Measurements from ENCODE around the gene GBP4. TPM values are rescaled to one million over a fixed set of nuclear protein-coding genes. Genes with fewer than 3 reads are reported as not detected.

Gene GBP4
- total RNA-seq, 1 donor from 2014 or later = not detected

GRCh38 chr1:89146721-89147120, 52.0 kb downstream of the GBP4 start:
- Mint-ChIP-seq H3K27ac (ENCODE audit: unreplicated experiment) (no peak overlapping the region), H3K9me3 (ENCODE audit: unreplicated experiment) (no peaks in the 10 kb centered on the region), H3K4me1 (ENCODE audit: unreplicated experiment) (no peaks in the 10 kb centered on the region), H3K36me3 (ENCODE audit: unreplicated experiment) (no peaks in the 10 kb centered on the region), H3K4me3 (ENCODE audit: unreplicated experiment) (no peak overlapping the region), H3K27me3 (ENCODE audit: unreplicated experiment) (peaks cover 34% of the 10 kb centered on the region)
- no peak for DNase-seq (ENCODE audit: extremely low spot score, unreplicated experiment)
- no peak for TF ChIP-seq CTCF (IDR thresholded peaks at IDR 0.05)

GRCh38 chr1:89143484-89143883, 55.3 kb downstream of the GBP4 start:
- H3K4me3 Mint-ChIP-seq (ENCODE audit: unreplicated experiment) = no peak overlapping the region
- no peak for TF ChIP-seq CTCF (IDR thresholded peaks at IDR 0.05)

GRCh38 chr1:89142160-89142559, 56.6 kb downstream of the GBP4 start:
- H3K27ac Mint-ChIP-seq (ENCODE audit: unreplicated experiment) = no peak overlapping the region
- H3K9me3 Mint-ChIP-seq (ENCODE audit: unreplicated experiment) = peaks cover 8% of the 10 kb centered on the region
- peaks cover 24% of the 10 kb centered on the region for H3K27me3 Mint-ChIP-seq (ENCODE audit: unreplicated experiment)
- DNase-seq (ENCODE audit: extremely low spot score, unreplicated experiment) = no peak
- H3K4me1 Mint-ChIP-seq (ENCODE audit: unreplicated experiment) = no peaks in the 10 kb centered on the region
- H3K4me3 Mint-ChIP-seq (ENCODE audit: unreplicated experiment) = no peak overlapping the region
- no peaks in the 10 kb centered on the region for H3K36me3 Mint-ChIP-seq (ENCODE audit: unreplicated experiment)
- TF ChIP-seq CTCF (IDR thresholded peaks at IDR 0.05) = no peak

More at GRCh38 chr1:89143484-89143883, 55.3 kb downstream of the GBP4 start:
- Mint-ChIP-seq H3K36me3 (ENCODE audit: unreplicated experiment) (no peaks in the 10 kb centered on the region), H3K27ac (ENCODE audit: unreplicated experiment) (no peak overlapping the region), H3K4me1 (ENCODE audit: unreplicated experiment) (no peaks in the 10 kb centered on the region), H3K27me3 (ENCODE audit: unreplicated experiment) (peaks cover 27% of the 10 kb centered on the region), H3K9me3 (ENCODE audit: unreplicated experiment) (peaks cover 2% of the 10 kb centered on the region)
- DNase-seq (ENCODE audit: extremely low spot score, unreplicated experiment) = no peak

- no peak for TF ChIP-seq CTCF (IDR thresholded peaks at IDR 0.05)
- Mint-ChIP-seq H3K9me3 (ENCODE audit: unreplicated experiment) (peaks cover 8% of the 10 kb centered on the region), H3K27ac (ENCODE audit: unreplicated experiment) (no peak overlapping the region), H3K4me1 (ENCODE audit: unreplicated experiment) (peaks cover 2% of the 10 kb centered on the region), H3K36me3 (ENCODE audit: unreplicated experiment) (no peaks in the 10 kb centered on the region), H3K4me3 (ENCODE audit: unreplicated experiment) (no peak overlapping the region), H3K27me3 (ENCODE audit: unreplicated experiment) (peaks cover 19% of the 10 kb centered on the region)
- no peak for DNase-seq (ENCODE audit: extremely low spot score, unreplicated experiment)
Measured at GRCh38 chr1:89133747-89134146, 65.0 kb downstream of the GBP4 start.

Other genes with a start within 250 kb of the GBP4 start
- gene KYAT3, start 206.3 kb downstream of the GBP4 start, total RNA-seq = 39.8 and 40.2 TPM in 2 replicates
- gene RBMXL1, start 206.3 kb downstream of the GBP4 start, total RNA-seq = 13.5 and 14.3 TPM in 2 replicates
- 16.2 and 18.3 TPM in 2 replicates for gene GBP3, start 176.1 kb downstream of the GBP4 start, total RNA-seq
- 24.4 and 26.3 TPM in 2 replicates for gene GBP1, start 133.7 kb downstream of the GBP4 start, total RNA-seq
- 1.4 and 1.6 TPM in 2 replicates for gene GBP2, start 72.8 kb downstream of the GBP4 start, total RNA-seq
- gene GBP7, start 22.9 kb downstream of the GBP4 start, total RNA-seq = not detected in 2 replicates
- gene GBP5, start 73.9 kb upstream of the GBP4 start, total RNA-seq = not detected in 2 replicates
- not detected in 2 replicates for gene GBP6, start 165.1 kb upstream of the GBP4 start, total RNA-seq